ENCODE results near the gene MYO18A. TPM values are rescaled to one million over a fixed set of nuclear protein-coding genes. Genes with fewer than 3 reads are reported as not detected.

MYO18A gene
- total RNA-seq, 2 donors from 2014 or later = 34.6 to 80.5 TPM

DNA sequence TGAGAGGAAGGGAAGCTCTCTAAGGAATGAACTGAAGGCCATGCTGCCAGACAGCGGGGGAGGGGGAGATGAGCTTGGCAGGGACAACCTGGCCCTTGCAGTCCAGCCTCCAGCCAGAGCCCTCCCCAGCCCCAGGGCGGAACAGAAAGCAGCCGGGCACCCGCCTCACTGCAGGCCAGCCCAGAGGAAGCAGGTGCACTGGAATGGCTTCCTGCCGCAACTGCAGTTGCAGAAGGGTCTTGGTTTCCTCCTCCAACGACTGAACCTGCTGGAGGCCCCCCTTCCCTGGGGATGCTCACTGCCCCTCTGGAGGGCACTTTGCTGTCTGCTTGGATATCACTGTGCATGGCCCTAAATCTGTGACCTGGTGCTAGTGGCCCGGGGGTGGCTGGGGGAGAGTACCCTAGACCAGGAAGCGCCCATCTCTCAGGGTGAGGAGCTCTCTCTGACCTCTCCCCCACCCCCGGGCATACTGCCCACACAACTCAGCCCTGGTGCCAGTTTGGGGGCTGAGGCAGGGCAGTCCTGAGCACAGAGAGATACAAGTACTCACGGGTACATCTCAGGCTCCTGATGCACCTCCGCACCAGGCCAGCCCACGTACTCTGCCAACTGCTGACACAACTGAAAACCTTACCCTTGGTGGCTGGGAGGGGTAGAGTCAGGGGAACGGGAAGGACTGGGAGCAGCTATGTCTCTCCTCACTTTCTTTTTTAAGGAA, 41.1 kb downstream of the MYO18A start:
- H3K4me1 ChIP-seq (replicated peaks) = peaks cover 8% of the 10 kb centered on the region

DNA sequence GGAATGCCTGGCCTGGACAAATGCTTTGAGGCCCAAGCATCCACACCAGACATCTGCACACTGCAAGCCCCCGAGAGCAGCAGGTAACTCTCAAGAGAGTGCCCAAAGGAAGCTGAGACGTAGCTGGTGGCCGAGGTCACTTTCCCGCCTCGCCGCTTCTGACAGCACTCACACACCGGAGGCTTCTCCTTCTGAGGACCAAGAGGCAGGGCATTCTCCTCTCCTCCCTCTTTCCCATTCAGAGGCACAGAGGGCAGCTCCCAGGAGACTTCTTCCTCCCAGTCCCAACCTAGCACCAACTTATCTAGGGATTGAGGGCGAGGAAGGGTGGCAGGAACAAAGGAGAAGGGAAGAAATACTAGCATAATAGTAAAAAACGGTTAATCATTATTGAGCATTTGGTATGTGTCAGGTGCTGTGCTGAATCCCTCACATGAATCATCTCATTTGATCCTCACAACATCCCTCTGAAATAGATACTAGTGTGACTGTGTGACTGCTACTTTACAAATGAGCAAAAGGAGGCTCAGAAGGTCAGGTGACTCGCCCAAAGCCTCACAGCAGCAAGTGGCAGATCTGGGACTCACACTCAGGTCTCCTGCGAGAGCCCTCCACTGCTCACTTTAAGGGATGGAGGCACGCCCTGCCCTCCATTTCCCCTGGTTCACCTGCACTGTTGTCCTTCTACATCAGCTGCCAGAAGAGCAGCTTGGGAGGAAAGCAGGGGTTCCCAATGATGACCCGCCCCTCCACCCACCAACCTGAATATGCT, 41.8 kb downstream of the MYO18A start:
- no peak overlapping the region for H3K27ac ChIP-seq

More for the DNA sequence above, 41.1 kb downstream of the MYO18A start:
- Histone ChIP-seq H3K27ac (peak overlapping the region in 1 of 2 donors; percentile 57), H3K9me3 (no peaks in the 10 kb centered on the region), H3K27me3 (replicated peaks; ENCODE audit: insufficient read depth) (no peaks in the 10 kb centered on the region), H3K4me3 (no peak overlapping the region), H3K36me3 (no peaks in the 10 kb centered on the region)
- TF ChIP-seq POLR2A (IDR thresholded peaks at IDR 0.05) = no peak
- TF ChIP-seq, protein P1, sequence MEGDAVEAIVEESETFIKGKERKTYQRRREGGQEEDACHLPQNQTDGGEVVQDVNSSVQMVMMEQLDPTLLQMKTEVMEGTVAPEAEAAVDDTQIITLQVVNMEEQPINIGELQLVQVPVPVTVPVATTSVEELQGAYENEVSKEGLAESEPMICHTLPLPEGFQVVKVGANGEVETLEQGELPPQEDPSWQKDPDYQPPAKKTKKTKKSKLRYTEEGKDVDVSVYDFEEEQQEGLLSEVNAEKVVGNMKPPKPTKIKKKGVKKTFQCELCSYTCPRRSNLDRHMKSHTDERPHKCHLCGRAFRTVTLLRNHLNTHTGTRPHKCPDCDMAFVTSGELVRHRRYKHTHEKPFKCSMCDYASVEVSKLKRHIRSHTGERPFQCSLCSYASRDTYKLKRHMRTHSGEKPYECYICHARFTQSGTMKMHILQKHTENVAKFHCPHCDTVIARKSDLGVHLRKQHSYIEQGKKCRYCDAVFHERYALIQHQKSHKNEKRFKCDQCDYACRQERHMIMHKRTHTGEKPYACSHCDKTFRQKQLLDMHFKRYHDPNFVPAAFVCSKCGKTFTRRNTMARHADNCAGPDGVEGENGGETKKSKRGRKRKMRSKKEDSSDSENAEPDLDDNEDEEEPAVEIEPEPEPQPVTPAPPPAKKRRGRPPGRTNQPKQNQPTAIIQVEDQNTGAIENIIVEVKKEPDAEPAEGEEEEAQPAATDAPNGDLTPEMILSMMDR (IDR thresholded peaks at IDR 0.05) = no peak
- TF ChIP-seq POLR2AphosphoS5 (IDR thresholded peaks at IDR 0.05) = no peak
- no peak for DNase-seq (ENCODE audit: low spot score)
- intact Hi-C loops (cut with DNase I) = no loop called here
- WGBS = 48% methylated on average over 13 of the region's 13 CpGs

DNA sequence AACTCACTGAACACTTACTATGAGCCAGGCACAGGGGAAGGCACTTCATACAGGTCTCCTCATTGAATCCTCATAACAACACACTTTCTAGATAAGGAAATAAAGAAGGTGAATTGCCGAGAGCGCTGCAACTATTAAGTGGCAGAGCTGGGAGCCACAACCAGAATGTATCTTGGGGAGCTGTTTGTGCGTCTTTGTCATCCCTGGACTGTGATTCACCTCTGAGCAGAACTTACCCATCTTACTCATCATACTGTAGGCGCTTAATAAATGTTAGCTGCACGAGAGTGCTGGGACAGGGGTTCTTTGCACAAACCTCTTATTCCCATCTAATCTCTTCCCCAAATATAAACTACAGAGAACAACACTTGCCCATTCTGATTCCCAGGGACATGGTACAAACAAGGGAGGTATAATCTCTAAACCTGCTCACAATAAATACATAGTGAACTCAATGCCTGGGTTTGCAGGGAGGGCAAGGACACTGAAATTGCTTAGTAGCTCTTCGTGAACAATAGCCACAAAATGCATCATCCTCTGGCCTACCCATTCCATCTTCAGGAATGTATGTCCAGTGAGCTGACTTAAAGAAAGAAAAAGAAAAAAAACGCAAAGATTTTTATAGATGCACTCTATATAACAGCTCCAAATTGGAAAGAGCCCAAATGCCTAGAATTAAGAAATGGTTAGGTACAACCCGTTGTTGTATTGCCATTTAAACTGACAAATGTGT, 43.0 kb downstream of the MYO18A start:
- H3K9me3 ChIP-seq = no peaks in the 10 kb centered on the region
- H3K4me3 ChIP-seq = no peak overlapping the region
- intact Hi-C loops (cut with DNase I) = no loop called here
- WGBS = 74% methylated on average over 8 of the region's 8 CpGs
- no peak overlapping the region for H3K27ac ChIP-seq
- H3K4me1 ChIP-seq (replicated peaks) = peaks cover 8% of the 10 kb centered on the region
- H3K36me3 ChIP-seq = no peaks in the 10 kb centered on the region
- TF ChIP-seq POLR2AphosphoS5 (IDR thresholded peaks at IDR 0.05) = no peak
- no peak for TF ChIP-seq POLR2A (IDR thresholded peaks at IDR 0.05)
- TF ChIP-seq, protein P1 (IDR thresholded peaks at IDR 0.05) = no peak
- no peaks in the 10 kb centered on the region for H3K27me3 ChIP-seq (replicated peaks; ENCODE audit: insufficient read depth)
- DNase-seq (ENCODE audit: low spot score) = no peak

More for the DNA sequence above, 41.8 kb downstream of the MYO18A start:
- Histone ChIP-seq H3K27me3 (replicated peaks; ENCODE audit: insufficient read depth) (no peaks in the 10 kb centered on the region), H3K9me3 (no peaks in the 10 kb centered on the region), H3K4me1 (replicated peaks) (peaks cover 8% of the 10 kb centered on the region), H3K36me3 (no peaks in the 10 kb centered on the region), H3K4me3 (no peak overlapping the region)
- WGBS = 76% methylated on average over 13 of the region's 13 CpGs
- TF ChIP-seq, protein P1 (IDR thresholded peaks at IDR 0.05) = no peak
- TF ChIP-seq POLR2A (IDR thresholded peaks at IDR 0.05) = no peak
- no peak for TF ChIP-seq POLR2AphosphoS5 (IDR thresholded peaks at IDR 0.05)
- intact Hi-C loops (cut with DNase I) = no loop called here
- DNase-seq (ENCODE audit: low spot score) = no peak

DNA sequence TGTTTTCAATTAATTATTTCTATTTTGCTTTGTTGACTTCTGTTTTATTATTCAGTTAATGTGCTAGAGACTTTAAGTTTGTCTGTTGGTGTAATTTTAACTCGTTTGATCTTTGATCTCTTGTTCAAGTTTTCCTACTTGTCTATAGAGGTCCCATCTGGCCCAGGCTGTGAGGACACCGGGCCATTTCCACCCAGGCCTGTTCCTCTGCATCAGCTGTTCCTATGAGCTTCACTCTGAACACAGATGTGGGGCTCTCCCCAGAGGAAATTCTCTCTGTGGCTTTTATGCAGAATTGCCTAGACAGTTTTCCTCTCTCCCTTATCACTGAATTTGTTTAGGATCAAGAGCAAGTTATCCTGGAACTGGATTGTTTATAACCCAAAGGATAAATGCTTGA, 44.7 kb downstream of the MYO18A start:
- no peak for DNase-seq (ENCODE audit: low spot score)

More for the DNA sequence above, 44.7 kb downstream of the MYO18A start:
- intact Hi-C loops (cut with DNase I) = no loop called here
- Histone ChIP-seq H3K27ac (no peak overlapping the region), H3K9me3 (no peaks in the 10 kb centered on the region), H3K27me3 (replicated peaks; ENCODE audit: insufficient read depth) (no peaks in the 10 kb centered on the region), H3K4me3 (no peak overlapping the region), H3K4me1 (replicated peaks) (peaks cover 8% of the 10 kb centered on the region), H3K36me3 (no peaks in the 10 kb centered on the region)
- TF ChIP-seq POLR2A (IDR thresholded peaks at IDR 0.05) = no peak
- no peak for TF ChIP-seq POLR2AphosphoS5 (IDR thresholded peaks at IDR 0.05)
- TF ChIP-seq, protein P1 (IDR thresholded peaks at IDR 0.05) = no peak
- WGBS = 76% methylated on average over 2 of the region's 2 CpGs

Data from prostate gland (tissue), 2 donors.